Upper lobe of left lung (tissue), 4 donors: ENCODE data around the gene DPP9.
A peak's percentile ranks its signal among the peaks of the same experiment; 100 is the strongest.

Experiments
- CTCF ChIP-seq, 6 experiments: fragments of 450-650 bp in 4 of 6; fragments of 200-600 bp in 2 of 6; sonication (generic) in 2 of 6; IDR thresholded peaks; one replicate each; pipeline ENCODE4 v1.5.1; 2016 to 2019; ENCODE audit warnings: antibody characterized with exemption in 6 of 6
- POLR2A ChIP-seq, 4 donors: fragments of 450-650 bp; IDR thresholded peaks; one replicate each; pipeline ENCODE4 v1.5.1; 2016 to 2017; ENCODE audit warnings: antibody characterized with exemption in 4 of 4, mild to moderate bottlenecking in 2 of 4
- POLR2AphosphoS5 ChIP-seq, 2 donors: sonication (generic); formaldehyde crosslinking; IDR thresholded peaks; one replicate each; pipeline ENCODE4 v1.5.1; 2017; ENCODE audit warnings: antibody characterized with exemption in 2 of 2

DNA sequence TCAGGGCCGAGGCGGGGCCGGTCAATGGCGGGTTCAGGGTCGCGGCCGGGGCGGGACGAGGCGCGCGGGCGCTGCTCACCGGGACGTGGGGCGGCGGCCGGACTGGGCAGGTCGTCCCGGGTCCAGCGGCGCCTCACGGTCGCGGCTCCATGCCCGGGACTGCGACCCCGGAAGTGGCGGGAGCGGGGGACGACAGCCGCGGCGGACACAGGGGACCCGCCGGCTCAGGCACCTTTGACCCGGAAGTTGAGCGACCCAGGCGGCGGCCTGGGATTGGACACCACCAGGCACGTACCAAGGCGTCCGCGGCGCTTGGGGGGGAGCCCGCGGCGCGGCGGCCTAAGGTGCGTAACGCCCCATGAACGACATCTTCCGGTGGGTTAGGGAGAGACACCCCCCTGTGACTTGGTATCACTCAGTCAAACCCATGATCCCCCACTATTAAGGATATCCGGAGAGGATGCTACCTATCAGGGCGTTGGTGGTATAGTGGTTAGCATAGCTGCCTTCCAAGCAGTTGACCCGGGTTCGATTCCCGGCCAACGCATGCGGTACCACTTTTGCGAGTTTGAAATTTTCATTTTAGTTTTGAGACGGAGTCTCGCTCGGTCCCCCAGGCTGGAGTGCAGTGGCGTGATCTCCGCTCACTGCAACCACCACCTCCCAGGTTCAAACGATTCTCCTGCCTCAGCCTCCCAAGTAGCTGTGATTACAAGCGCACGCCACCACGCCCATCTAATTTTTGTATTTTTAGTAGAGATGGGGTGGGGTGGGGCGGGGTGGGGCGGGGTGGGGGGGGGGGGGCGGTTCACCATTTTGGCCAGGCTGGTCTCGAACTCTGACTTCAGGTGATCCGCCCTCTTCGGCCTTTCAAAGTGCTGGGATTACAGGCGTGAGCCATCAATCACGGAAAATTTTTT, at the start of gene DPP9:
- peak in 4 of 6 experiments; percentile 69 to 76 (median 76) for TF ChIP-seq CTCF (IDR thresholded peaks at IDR 0.05)
- TF ChIP-seq POLR2A (IDR thresholded peaks at IDR 0.05) = peak in 2 of 4 donors; percentile 45 to 86
- TF ChIP-seq POLR2AphosphoS5 (IDR thresholded peaks at IDR 0.05) = peak; percentile 80 to 89
